Uterus (tissue), 2 donors: ENCODE data around the gene ALDH1A1.

Source experiments
- POLR2A ChIP-seq, 2 donors: fragments of 450-650 bp; IDR thresholded peaks; one replicate each; pipeline ENCODE4 v1.6.1; 2016; ENCODE audit warnings: antibody characterized with exemption in 2 of 2, mild to moderate bottlenecking in 1 of 2, moderate library complexity in 1 of 2
- TF ChIP-seq, protein P1 (sequence below), 4 experiments: fragments of 200-600 bp in 2 of 4; fragments of 450-650 bp in 2 of 4; sonication (generic) in 2 of 4; IDR thresholded peaks; one replicate each; pipeline ENCODE4 v1.5.1; 2016 to 2019; ENCODE audit warnings: antibody characterized with exemption in 4 of 4, mild to moderate bottlenecking in 2 of 4, moderate library complexity in 1 of 4

GRCh38 chr9:72856972-72857623, 95.8 kb downstream of the ALDH1A1 start:
- TF ChIP-seq POLR2A (IDR thresholded peaks at IDR 0.05), result no peak
- TF ChIP-seq, protein P1, sequence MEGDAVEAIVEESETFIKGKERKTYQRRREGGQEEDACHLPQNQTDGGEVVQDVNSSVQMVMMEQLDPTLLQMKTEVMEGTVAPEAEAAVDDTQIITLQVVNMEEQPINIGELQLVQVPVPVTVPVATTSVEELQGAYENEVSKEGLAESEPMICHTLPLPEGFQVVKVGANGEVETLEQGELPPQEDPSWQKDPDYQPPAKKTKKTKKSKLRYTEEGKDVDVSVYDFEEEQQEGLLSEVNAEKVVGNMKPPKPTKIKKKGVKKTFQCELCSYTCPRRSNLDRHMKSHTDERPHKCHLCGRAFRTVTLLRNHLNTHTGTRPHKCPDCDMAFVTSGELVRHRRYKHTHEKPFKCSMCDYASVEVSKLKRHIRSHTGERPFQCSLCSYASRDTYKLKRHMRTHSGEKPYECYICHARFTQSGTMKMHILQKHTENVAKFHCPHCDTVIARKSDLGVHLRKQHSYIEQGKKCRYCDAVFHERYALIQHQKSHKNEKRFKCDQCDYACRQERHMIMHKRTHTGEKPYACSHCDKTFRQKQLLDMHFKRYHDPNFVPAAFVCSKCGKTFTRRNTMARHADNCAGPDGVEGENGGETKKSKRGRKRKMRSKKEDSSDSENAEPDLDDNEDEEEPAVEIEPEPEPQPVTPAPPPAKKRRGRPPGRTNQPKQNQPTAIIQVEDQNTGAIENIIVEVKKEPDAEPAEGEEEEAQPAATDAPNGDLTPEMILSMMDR (IDR thresholded peaks at IDR 0.05), result peak; percentile 62 to 68 (median 64)
